ENCODE measurements around the gene MDN1. TPM values are rescaled to one million over a fixed set of nuclear protein-coding genes. Genes with fewer than 3 reads are reported as not detected.

Gene MDN1
- polyA plus RNA-seq, 1 of the 3 experiments (the other 2 are of a cell fraction), result 8.5 TPM

GRCh38 chr6:89660981-89661380 is 158.6 kb downstream of the MDN1 start:
- Histone ChIP-seq H3K9me2 (no peaks in the 10 kb centered on the region), H3K4me1 (ENCODE audit: control insufficient read depth in 1 of 2, insufficient read depth in 2 of 2, low read depth in 1 of 2, low read length in 1 of 2) (no peaks in the 10 kb centered on the region), H3K79me2 (ENCODE audit: insufficient read depth) (no peaks in the 10 kb centered on the region), H3F3A (replicated peaks; ENCODE audit: insufficient read depth) (peaks cover 5% of the 10 kb centered on the region), H4K20me1 (ENCODE audit: insufficient read depth) (no peaks in the 10 kb centered on the region), H3K9ac (no peak overlapping the region), H3K27me3 (ENCODE audit: insufficient read depth) (no peaks in the 10 kb centered on the region), H2AFZ (ENCODE audit: low read depth) (no peak overlapping the region), H3K4me2 (no peak overlapping the region), H3K27ac (ENCODE audit: low read depth in 2 of 2, low read length in 1 of 2) (no peak overlapping the region), H3K36me3 (replicated peaks in 1 of 2; ENCODE audit: control insufficient read depth in 1 of 2, insufficient read depth in 2 of 2, low read length in 1 of 2) (peaks cover 33 to 68% of the 10 kb centered on the region in 2 experiments), H3K9me3 (no peaks in the 10 kb centered on the region), H3K4me3 (ENCODE audit: low read depth in 2 of 2, low read length in 1 of 2) (no peak overlapping the region)
- TF ChIP-seq USF1 (IDR thresholded peaks at IDR 0.05; ENCODE audit: borderline replicate concordance, low read depth) (no peak), ZBTB33 (IDR thresholded peaks at IDR 0.05; ENCODE audit: borderline replicate concordance, low read depth) (no peak), GABPA (IDR thresholded peaks at IDR 0.05; ENCODE audit: low read depth) (no peak), RXRA (IDR thresholded peaks at IDR 0.05; ENCODE audit: borderline replicate concordance, low read depth) (no peak), FOSL2 (IDR thresholded peaks at IDR 0.05; ENCODE audit: borderline replicate concordance, low read depth) (no peak), NFIC (IDR thresholded peaks at IDR 0.05; ENCODE audit: borderline replicate concordance) (no peak), EZH2phosphoT487 (IDR thresholded peaks at IDR 0.05; ENCODE audit: borderline replicate concordance, low read depth) (no peak), USF2 (IDR thresholded peaks at IDR 0.05; ENCODE audit: borderline replicate concordance, low read depth, low read length) (no peak), TCF12 (IDR thresholded peaks at IDR 0.05) (no peak), YY1 (IDR thresholded peaks at IDR 0.05; ENCODE audit: low read depth) (no peak), CHD2 (IDR thresholded peaks at IDR 0.05; ENCODE audit: low read length, partially characterized antibody) (no peak), JUND (IDR thresholded peaks at IDR 0.05) (no peak), MXI1 (IDR thresholded peaks at IDR 0.05; ENCODE audit: low read depth, low read length) (no peak), REST (IDR thresholded peaks at IDR 0.05; ENCODE audit: low read depth, low read length) (no peak), TEAD4 (IDR thresholded peaks at IDR 0.05; ENCODE audit: borderline replicate concordance, insufficient read depth) (no peak)
- POLR2A ChIA-PET, result no interaction called here
- 92% methylated on average over 4 of the region's 4 CpGs for WGBS (ENCODE audit: low lambda C conversion rate)
- CTCF ChIA-PET, result no interaction called here
- no peak for DNase-seq

Measured in SK-N-SH (cell line).